HEK293T (cell line): Measurements from ENCODE around the gene LY6G5B.

Experiments used
- CTCF ChIA-PET: fragments of 350-600 bp; formaldehyde crosslinking; extraction: SDS; loops from one replicate; lab custom pipeline; 2021; ENCODE audit warnings: antibody characterized with exemption, inconsistent platforms; lab: Yijun Ruan, JAX
- POLR2A ChIA-PET: fragments of 350-600 bp; formaldehyde crosslinking; extraction: SDS; loops from one replicate; lab custom pipeline; 2020; ENCODE audit warnings: antibody characterized with exemption, inconsistent platforms; lab: Yijun Ruan, JAX
- DNase-seq: peaks from one replicate; pipeline ENCODE4 v3.0.0; 2012; ENCODE audit warnings: mixed read lengths; ENCODE audit errors: extremely low spot score
- ARNT ChIP-seq: fragments of 450-650 bp; IDR thresholded peaks from 2 replicates; pipeline ENCODE4 v1.6.1; 2017; ENCODE audit warnings: mild to moderate bottlenecking
- BHLHE40 ChIP-seq: fragments of 450-650 bp; IDR thresholded peaks from 2 replicates; pipeline ENCODE4 v1.6.1; 2016; ENCODE audit warnings: mild to moderate bottlenecking, moderate library complexity, borderline replicate concordance
- CTBP1 ChIP-seq: fragments of 450-650 bp; IDR thresholded peaks from 2 replicates; pipeline ENCODE4 v1.6.1; 2016; ENCODE audit warnings: borderline replicate concordance
- ELF4 ChIP-seq: fragments of 450-650 bp; IDR thresholded peaks from 2 replicates; pipeline ENCODE4 v1.6.1; 2017; ENCODE audit warnings: antibody characterized with exemption
- FOXA1 ChIP-seq: fragments of 450-650 bp; IDR thresholded peaks from 2 replicates; pipeline ENCODE4 v1.6.1; 2016; ENCODE audit warnings: mild to moderate bottlenecking
- FOXK2 ChIP-seq: fragments of 450-650 bp; IDR thresholded peaks from 2 replicates; pipeline ENCODE4 v1.6.1; 2016; ENCODE audit warnings: mild to moderate bottlenecking
- FOXM1 ChIP-seq: fragments of 450-650 bp; IDR thresholded peaks from 2 replicates; pipeline ENCODE4 v1.6.1; 2017; ENCODE audit warnings: mild to moderate bottlenecking, borderline replicate concordance
- HDGF ChIP-seq: fragments of 450-650 bp; IDR thresholded peaks from 2 replicates; pipeline ENCODE4 v1.6.1; 2017; ENCODE audit warnings: antibody characterized with exemption, borderline replicate concordance
- L3MBTL2 ChIP-seq: fragments of 450-650 bp; conservative IDR thresholded peaks from 2 replicates; pipeline ENCODE4 v1.6.1; 2016; ENCODE audit warnings: mild to moderate bottlenecking
- LEF1 ChIP-seq: fragments of 450-650 bp; IDR thresholded peaks from 2 replicates; pipeline ENCODE4 v1.6.1; 2017; ENCODE audit warnings: mild to moderate bottlenecking, borderline replicate concordance
- NFRKB ChIP-seq: fragments of 450-650 bp; IDR thresholded peaks from 2 replicates; pipeline ENCODE4 v1.6.1; 2016; ENCODE audit warnings: mild to moderate bottlenecking, moderate library complexity
- PKNOX1 ChIP-seq: fragments of 450-650 bp; IDR thresholded peaks from 2 replicates; pipeline ENCODE4 v1.6.1; 2016
- SP1 ChIP-seq: fragments of 450-650 bp; IDR thresholded peaks from 2 replicates; pipeline ENCODE4 v1.6.1; 2017
- SUZ12 ChIP-seq: fragments of 450-650 bp; IDR thresholded peaks from 2 replicates; pipeline ENCODE4 v1.6.1; 2016; ENCODE audit warnings: mild to moderate bottlenecking
- TARDBP ChIP-seq: fragments of 450-650 bp; IDR thresholded peaks from 2 replicates; pipeline ENCODE4 v1.6.1; 2016
- ZNF384 ChIP-seq: fragments of 450-650 bp; IDR thresholded peaks from 2 replicates; pipeline ENCODE4 v1.6.1; 2016

Gene LY6G5B

GRCh38 chr6:31713465-31713864, 43.7 kb downstream of the LY6G5B start:
- no peak for DNase-seq
- TF ChIP-seq CTBP1 (no peak), ZNF384 (no peak), L3MBTL2 (no peak), FOXA1 (no peak), TARDBP (no peak), ARNT (no peak), NFRKB (no peak), FOXK2 (no peak), FOXM1 (no peak), ELF4 (no peak), SP1 (no peak), SUZ12 (no peak), BHLHE40 (no peak), HDGF (no peak), PKNOX1 (no peak)
- CTCF ChIA-PET, result interaction anchor here (0.6 to 2.2 kb wide), 3 partner anchors 16 to 56 kb away, joined by 4 to 13 read pairs (median 8); partner anchors contain the start of gene DDAH2
- POLR2A ChIA-PET, result interaction anchor here (0.8 to 5.2 kb wide), 9 partner anchors 10 to 133 kb away, joined by 3 to 43 read pairs (median 4); partner anchors contain the start of genes ABHD16A, GPANK1, MPIG6B and MSH5

GRCh38 chr6:31713991-31714684, 44.4 kb downstream of the LY6G5B start:
- no peak for DNase-seq
- no peak for TF ChIP-seq L3MBTL2
- no peak for TF ChIP-seq SP1
- TF ChIP-seq CTBP1, result no peak
- TF ChIP-seq ELF4, result no peak
- no peak for TF ChIP-seq LEF1
- no peak for TF ChIP-seq PKNOX1
- no peak for TF ChIP-seq ZNF384
- TF ChIP-seq NFRKB, result no peak
- no peak for TF ChIP-seq BHLHE40
- ChIA-PET POLR2A (interaction anchor here (0.8 to 5.2 kb wide), 12 partner anchors 8 to 133 kb away, joined by 3 to 43 read pairs (median 4); partner anchors contain the start of genes ABHD16A, GPANK1, HSPA1B and LY6G6F), CTCF (interaction anchor here (0.6 to 2.2 kb wide), 3 partner anchors 16 to 56 kb away, joined by 4 to 13 read pairs (median 8); partner anchors contain the start of gene DDAH2)

- TF ChIP-seq FOXA1 (no peak), L3MBTL2 (no peak), HDGF (no peak), ZNF384 (no peak), BHLHE40 (no peak), TARDBP (no peak), NFRKB (no peak), FOXM1 (no peak)
- ChIA-PET CTCF (interaction anchor here (2.2 kb wide), 1 partner anchor 15 kb away, joined by 13 read pairs; the partner anchor contains the start of gene DDAH2), POLR2A (interaction anchor here (0.9 to 5.2 kb wide), 7 partner anchors 8 to 112 kb away, joined by 3 to 43 read pairs (median 3); partner anchors contain the start of genes ABHD16A, HSPA1B, LY6G6F and MPIG6B)
- no peak for DNase-seq
Measured at GRCh38 chr6:31715022-31715958, 45.5 kb downstream of the LY6G5B start, which contains the start of gene LY6G6D. Gene LY6G6D, plus strand, starts transcription at chr6:31715348. Its CDS starts 8 bp downstream, at chr6:31715356.

- ChIA-PET POLR2A (no interaction called here), CTCF (interaction anchor here (0.6 kb wide), 1 partner anchor 383 kb away, joined by 5 read pairs; no protein-coding TSS in a partner anchor)
- no peak for TF ChIP-seq SUZ12
- no peak for TF ChIP-seq ZNF384
- no peak for TF ChIP-seq L3MBTL2
- no peak for DNase-seq
Measured at GRCh38 chr6:31717499-31718222, 47.9 kb downstream of the LY6G5B start.

- no peak for DNase-seq
- TF ChIP-seq SP1, result no peak
- TF ChIP-seq ELF4, result no peak
- TF ChIP-seq SUZ12, result no peak
- no peak for TF ChIP-seq FOXA1
- TF ChIP-seq BHLHE40, result no peak
- TF ChIP-seq L3MBTL2, result no peak
- no peak for TF ChIP-seq ZNF384
- TF ChIP-seq FOXM1, result no peak
- no peak for TF ChIP-seq CTBP1
- TF ChIP-seq HDGF, result no peak
- TF ChIP-seq LEF1, result no peak
- TF ChIP-seq NFRKB, result no peak
- no peak for TF ChIP-seq TARDBP
- no peak for TF ChIP-seq ARNT
- no peak for TF ChIP-seq FOXK2
- ChIA-PET CTCF (interaction anchor here (0.6 kb wide), 1 partner anchor 382 kb away, joined by 5 read pairs; no protein-coding TSS in a partner anchor), POLR2A (no interaction called here)
Measured at GRCh38 chr6:31718265-31718664, 48.5 kb downstream of the LY6G5B start.
